ENCODE results near the gene KEAP1. TPM values are rescaled to one million over a fixed set of nuclear protein-coding genes. Genes with fewer than 3 reads are reported as not detected.

Gene KEAP1
- total and polyA plus RNA-seq, 2 donors (not counting 3 experiments of a cell fraction or from before 2014, with no cell fraction given): 81.4 to 91.1 TPM

GRCh38 chr19:10486551-10486950, 16.6 kb downstream of the KEAP1 start:
- dilution Hi-C loops (cut with MboI; ENCODE audit: extremely low pct_ligation_motif_present, low sequenced_read_pairs) (no loop called here), intact Hi-C loops (cut with micrococcal nuclease) (no loop called here)
- Histone ChIP-seq H3K4me3 (replicated peaks in 1 of 3; ENCODE audit: insufficient read depth in 1 of 3, low read depth in 1 of 3, low read length in 3 of 3) (no peak overlapping the region), H3K27ac (ENCODE audit: insufficient read depth, low read depth, low read length) (no peak overlapping the region), H3K36me3 (ENCODE audit: control insufficient read depth in 2 of 2, extremely low read depth in 1 of 2, insufficient read depth in 2 of 2, low read length in 2 of 2) (peaks cover 5 to 20% of the 10 kb centered on the region in 2 experiments), H3K9ac (replicated peaks; ENCODE audit: extremely low read depth, insufficient read depth, low read length) (no peak overlapping the region), H2AFZ (ENCODE audit: low read depth, low read length) (no peak overlapping the region), H3K27me3 (ENCODE audit: control insufficient read depth in 2 of 2, insufficient read depth in 2 of 2, low read length in 2 of 2) (no peaks in the 10 kb centered on the region), H3K4me1 (ENCODE audit: control insufficient read depth, extremely low read depth, insufficient read depth, low read length) (no peaks in the 10 kb centered on the region), H3K79me2 (ENCODE audit: control insufficient read depth, insufficient read depth, low read length) (peaks cover 13% of the 10 kb centered on the region), H3K9me1 (replicated peaks; ENCODE audit: control insufficient read depth, extremely low read depth, insufficient read depth, low read length) (no peaks in the 10 kb centered on the region), H4K20me1 (replicated peaks; ENCODE audit: control insufficient read depth, extremely low read depth, insufficient read depth, low read length) (no peaks in the 10 kb centered on the region), H3K4me2 (ENCODE audit: insufficient read depth, low read length) (no peak overlapping the region), H3K9me3 (replicated peaks; ENCODE audit: control insufficient read depth, insufficient read depth, low read length) (no peaks in the 10 kb centered on the region)
- CTCF ChIA-PET: interaction anchor here (2.8 kb wide), 1 partner anchor 8 kb away, joined by 12 read pairs; no protein-coding TSS in a partner anchor
- POLR2A ChIA-PET: no interaction called here
- FAIRE-seq (no peak), DNase-seq (ENCODE audit: low read depth, low spot score) (no peak)
- BruUV-seq (replicated peaks): no TSS peak
- TF ChIP-seq JUN (IDR thresholded peaks at IDR 0.05; ENCODE audit: borderline replicate concordance, insufficient read depth, insufficient read length, low read depth) (no peak), CTCF (IDR thresholded peaks at IDR 0.05; ENCODE audit: extremely low read depth in 1 of 2, insufficient read depth in 1 of 2, low read depth in 1 of 2, low read length in 2 of 2) (no peak), GATA2 (IDR thresholded peaks at IDR 0.05; ENCODE audit: insufficient read depth, insufficient read length, low read depth, low read length) (no peak), POLR2A (IDR thresholded peaks at IDR 0.05; ENCODE audit: low read depth, low read length) (no peak), MYC (IDR thresholded peaks at IDR 0.05; ENCODE audit: low read depth, low read length) (no peak), FOS (IDR thresholded peaks at IDR 0.05; ENCODE audit: borderline replicate concordance, insufficient read depth, low read length) (no peak), MAX (IDR thresholded peaks at IDR 0.05; ENCODE audit: insufficient read depth, insufficient read length) (no peak), POLR2AphosphoS5 (IDR thresholded peaks at IDR 0.05; ENCODE audit: insufficient read depth, low read depth, low read length) (no peak), EZH2 (IDR thresholded peaks at IDR 0.05; ENCODE audit: borderline replicate concordance, low read depth, low read length, severe bottlenecking) (no peak)

Data from endothelial cell of umbilical vein (primary cell).